Activated T-helper 1 cell treated with anti-CD3 and anti-CD28 coated beads, Interleukin-12 subunit alpha, Interleukin-12 subunit beta, Interleukin-2, Interleukin-4 antibody, amounts not matched to agents 30 ng/mL and 10 ng/mL and 1 ng/mL, durations not matched to agents 14 hours and 24 hours and 36 hours (primary cell): ENCODE measurements around the gene CCN2. TPM values are rescaled to one million over a fixed set of nuclear protein-coding genes. Genes with fewer than 3 reads are reported as not detected.

Source experiments
- DNase-seq: peaks from one replicate; pipeline ENCODE4 v3.0.0; 2021; ENCODE audit warnings: low spot score
- H3K27ac Mint-ChIP-seq: one replicate; pipeline ENCODE4 v1.8.0; 2021; ENCODE audit warnings: mild to moderate bottlenecking, mixed read lengths
- H3K27me3 Mint-ChIP-seq: one replicate; pipeline ENCODE4 v1.8.0; 2022; ENCODE audit warnings: mild to moderate bottlenecking, moderate library complexity, mixed read lengths; ENCODE audit not compliant: insufficient read depth
- H3K36me3 Mint-ChIP-seq: one replicate; pipeline ENCODE4 v1.8.0; 2021; ENCODE audit warnings: low read depth, mixed read lengths
- H3K4me1 Mint-ChIP-seq: one replicate; pipeline ENCODE4 v1.8.0; 2021; ENCODE audit warnings: low read depth, mixed read lengths
- H3K4me3 Mint-ChIP-seq: one replicate; pipeline ENCODE4 v1.8.0; 2021; ENCODE audit warnings: mild to moderate bottlenecking, moderate library complexity, mixed read lengths
- H3K9me3 Mint-ChIP-seq: one replicate; pipeline ENCODE4 v1.8.0; 2021; ENCODE audit warnings: mixed read lengths
- intact Hi-C: fragments of 100-400 bp; cut with micrococcal nuclease; formaldehyde crosslinking; loops from one replicate; pipeline ENCODE4 v1.15.1; 2024
- total RNA-seq: library from RNA; stranded (reverse); gene quantifications from 2 replicates; pipeline ENCODE4 v1.2.3, GENCODE V29; 2022

CCN2 gene
- total RNA-seq, 1 donor from 2014 or later, result not detected

- Mint-ChIP-seq H3K27ac (no peak overlapping the region), H3K27me3 (peaks cover 1% of the 10 kb centered on the region), H3K4me1 (no peaks in the 10 kb centered on the region), H3K9me3 (no peaks in the 10 kb centered on the region), H3K36me3 (no peaks in the 10 kb centered on the region), H3K4me3 (no peak overlapping the region)
- intact Hi-C loops, result no loop called here
- DNase-seq, result no peak
Measured at GRCh38 chr6:131980338-131980790, 29.2 kb upstream of the CCN2 start.

DNA sequence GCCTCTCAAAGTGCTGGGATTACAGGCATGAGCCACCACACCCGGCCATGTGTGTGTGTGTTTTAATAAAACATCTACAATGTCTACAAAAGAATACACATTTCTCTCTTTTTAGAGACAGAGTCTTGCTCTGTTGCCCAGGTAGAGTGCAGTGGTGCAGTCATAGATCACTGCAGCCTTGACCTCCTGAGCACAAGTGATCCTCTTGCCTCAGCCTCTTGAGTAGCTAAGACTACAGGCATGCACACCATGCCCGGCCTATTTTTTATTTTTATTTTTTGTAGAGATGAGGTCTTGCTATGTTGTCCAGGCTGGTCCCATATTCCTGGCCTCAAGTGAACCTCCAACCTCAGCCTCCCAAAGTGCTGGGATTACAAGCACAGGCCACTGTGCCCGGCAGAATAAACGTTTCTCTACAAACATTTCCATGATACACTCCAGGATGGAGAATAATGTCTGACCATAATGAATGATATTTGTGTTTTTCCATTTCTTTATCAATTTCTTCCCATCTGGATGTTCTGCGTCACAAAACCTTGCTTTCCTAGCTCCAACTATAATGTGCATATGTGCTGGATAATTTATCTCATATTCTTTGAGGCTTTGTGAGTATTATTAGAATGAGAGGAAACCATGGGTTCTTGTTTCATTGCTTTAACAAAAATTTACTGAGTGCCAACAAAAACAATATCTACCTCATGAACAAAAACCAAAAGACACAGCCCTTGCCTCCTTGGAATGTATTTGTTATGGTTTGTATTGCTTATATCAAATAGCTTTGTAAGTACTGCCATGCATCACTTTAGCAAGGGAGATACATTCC is 28.6 kb upstream of the CCN2 start:
- no peaks in the 10 kb centered on the region for H3K4me1 Mint-ChIP-seq
- intact Hi-C loops, result no loop called here
- no peak overlapping the region for H3K27ac Mint-ChIP-seq
- H3K27me3 Mint-ChIP-seq, result peaks cover 1% of the 10 kb centered on the region
- H3K4me3 Mint-ChIP-seq, result no peak overlapping the region
- H3K36me3 Mint-ChIP-seq, result no peaks in the 10 kb centered on the region
- DNase-seq, result no peak
- H3K9me3 Mint-ChIP-seq, result no peaks in the 10 kb centered on the region

DNA sequence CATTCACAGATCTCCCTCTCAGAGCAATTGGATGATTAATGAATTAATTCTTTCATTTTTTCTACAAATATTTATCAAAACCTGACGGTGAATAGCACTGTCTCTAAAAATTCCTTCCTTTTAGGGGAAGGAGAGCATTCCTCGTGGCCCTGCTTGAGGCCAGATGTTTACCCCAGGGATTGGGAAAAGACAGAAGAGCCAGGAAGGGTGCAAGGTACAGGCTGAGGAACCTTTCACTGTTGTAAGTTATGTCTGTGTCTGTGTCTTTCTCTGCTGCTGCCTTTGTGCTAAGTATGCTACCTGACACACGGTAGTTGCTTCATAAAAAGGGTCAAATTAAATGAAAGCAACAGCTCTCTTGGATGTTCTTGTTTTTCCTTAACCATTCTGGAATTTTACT is 27.4 kb upstream of the CCN2 start:
- Mint-ChIP-seq H3K36me3 (no peaks in the 10 kb centered on the region), H3K27ac (no peak overlapping the region), H3K9me3 (no peaks in the 10 kb centered on the region), H3K4me1 (no peaks in the 10 kb centered on the region), H3K27me3 (peaks cover 4% of the 10 kb centered on the region), H3K4me3 (no peak overlapping the region)
- intact Hi-C loops, result no loop called here
- no peak for DNase-seq

DNA sequence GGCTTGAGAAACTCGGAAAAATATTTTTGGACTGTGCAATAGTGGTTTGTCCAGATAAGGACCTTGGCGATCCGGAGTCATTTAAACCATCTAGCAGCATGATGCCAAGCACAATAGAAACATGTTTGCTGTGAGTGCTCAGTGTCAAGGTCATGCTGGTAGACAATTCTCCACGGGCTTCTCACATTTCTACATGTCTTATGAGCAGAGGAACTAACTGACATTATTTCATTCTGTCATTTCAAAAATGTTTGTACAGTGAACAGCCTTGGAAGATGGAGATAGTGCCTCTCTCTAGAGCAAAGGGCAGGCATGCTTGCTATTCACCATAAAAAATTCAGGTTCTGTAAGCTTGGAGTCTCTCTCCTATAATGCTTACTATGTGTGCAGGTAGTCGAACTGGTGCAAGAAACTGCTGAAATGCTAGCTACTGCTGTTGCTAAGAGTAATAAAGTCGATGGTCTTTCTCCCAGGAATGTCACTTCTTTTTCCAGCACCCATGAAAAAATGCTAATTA is 25.4 kb upstream of the CCN2 start:
- peaks cover 6% of the 10 kb centered on the region for H3K27me3 Mint-ChIP-seq
- no peak overlapping the region for H3K4me3 Mint-ChIP-seq
- H3K9me3 Mint-ChIP-seq, result no peaks in the 10 kb centered on the region
- H3K36me3 Mint-ChIP-seq, result no peaks in the 10 kb centered on the region
- DNase-seq, result no peak
- no peak overlapping the region for H3K27ac Mint-ChIP-seq
- H3K4me1 Mint-ChIP-seq, result no peaks in the 10 kb centered on the region
- intact Hi-C loops, result no loop called here

GRCh38 chr6:131972741-131973140 is 21.6 kb upstream of the CCN2 start:
- Mint-ChIP-seq H3K4me1 (no peaks in the 10 kb centered on the region), H3K27me3 (peaks cover 6% of the 10 kb centered on the region), H3K9me3 (no peaks in the 10 kb centered on the region), H3K4me3 (no peak overlapping the region), H3K36me3 (no peaks in the 10 kb centered on the region), H3K27ac (no peak overlapping the region)
- no peak for DNase-seq
- intact Hi-C loops, result no loop called here

- H3K27ac Mint-ChIP-seq, result no peak overlapping the region
- no peak overlapping the region for H3K4me3 Mint-ChIP-seq
- H3K9me3 Mint-ChIP-seq, result no peaks in the 10 kb centered on the region
- H3K4me1 Mint-ChIP-seq, result no peaks in the 10 kb centered on the region
- H3K36me3 Mint-ChIP-seq, result no peaks in the 10 kb centered on the region
- DNase-seq, result no peak
- intact Hi-C loops, result no loop called here
- H3K27me3 Mint-ChIP-seq, result peaks cover 7% of the 10 kb centered on the region
Measured at GRCh38 chr6:131970076-131970859, 19.1 kb upstream of the CCN2 start.

- no peak overlapping the region for H3K27ac Mint-ChIP-seq
- no peak overlapping the region for H3K4me3 Mint-ChIP-seq
- H3K36me3 Mint-ChIP-seq, result no peaks in the 10 kb centered on the region
- H3K4me1 Mint-ChIP-seq, result no peaks in the 10 kb centered on the region
- no peaks in the 10 kb centered on the region for H3K9me3 Mint-ChIP-seq
- intact Hi-C loops, result no loop called here
- peaks cover 5% of the 10 kb centered on the region for H3K27me3 Mint-ChIP-seq
- DNase-seq, result no peak
Measured at GRCh38 chr6:131968656-131969055, 17.5 kb upstream of the CCN2 start.

GRCh38 chr6:131967948-131968347 is 16.8 kb upstream of the CCN2 start:
- no peak overlapping the region for H3K4me3 Mint-ChIP-seq
- H3K4me1 Mint-ChIP-seq, result no peaks in the 10 kb centered on the region
- no peaks in the 10 kb centered on the region for H3K36me3 Mint-ChIP-seq
- H3K27ac Mint-ChIP-seq, result no peak overlapping the region
- intact Hi-C loops, result no loop called here
- no peak for DNase-seq
- H3K27me3 Mint-ChIP-seq, result peaks cover 2% of the 10 kb centered on the region
- H3K9me3 Mint-ChIP-seq, result no peaks in the 10 kb centered on the region

DNA sequence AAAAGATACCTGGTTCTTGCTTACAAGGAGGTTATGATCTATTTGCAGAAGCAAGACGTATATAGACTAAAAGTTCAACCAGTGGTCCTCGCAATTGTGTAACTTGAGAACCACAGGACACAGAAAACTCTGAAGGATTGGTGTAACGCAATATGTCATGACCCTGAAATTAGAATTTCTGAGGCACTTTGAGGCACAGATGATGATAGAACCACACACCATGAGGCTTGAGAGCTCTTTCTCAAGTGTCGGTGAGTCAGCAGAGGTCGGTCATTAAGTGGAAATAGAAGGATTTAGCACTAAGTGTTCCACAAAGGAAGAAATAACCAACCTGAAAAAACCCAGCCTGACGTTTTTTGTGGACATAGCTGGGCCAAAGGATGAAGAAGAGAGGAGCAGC is 15.3 kb upstream of the CCN2 start:
- H3K4me3 Mint-ChIP-seq, result no peak overlapping the region

GRCh38 chr6:131963063-131963462 is 11.9 kb upstream of the CCN2 start:
- no peaks in the 10 kb centered on the region for H3K4me1 Mint-ChIP-seq
- no peak overlapping the region for H3K27ac Mint-ChIP-seq
- peaks cover 2% of the 10 kb centered on the region for H3K27me3 Mint-ChIP-seq
- no peaks in the 10 kb centered on the region for H3K9me3 Mint-ChIP-seq
- intact Hi-C loops, result no loop called here
- DNase-seq, result no peak
- H3K4me3 Mint-ChIP-seq, result no peak overlapping the region
- H3K36me3 Mint-ChIP-seq, result no peaks in the 10 kb centered on the region

More for the DNA sequence above, 15.3 kb upstream of the CCN2 start:
- Mint-ChIP-seq H3K4me1 (no peaks in the 10 kb centered on the region), H3K27ac (no peak overlapping the region), H3K9me3 (no peaks in the 10 kb centered on the region), H3K27me3 (peaks cover 2% of the 10 kb centered on the region), H3K36me3 (no peaks in the 10 kb centered on the region)
- intact Hi-C loops, result no loop called here
- DNase-seq, result no peak

GRCh38 chr6:131960371-131961133 is 9.4 kb upstream of the CCN2 start:
- intact Hi-C loops, result no loop called here
- no peaks in the 10 kb centered on the region for H3K9me3 Mint-ChIP-seq
- no peak overlapping the region for H3K27ac Mint-ChIP-seq
- H3K36me3 Mint-ChIP-seq, result no peaks in the 10 kb centered on the region
- DNase-seq, result no peak
- H3K27me3 Mint-ChIP-seq, result no peaks in the 10 kb centered on the region
- no peaks in the 10 kb centered on the region for H3K4me1 Mint-ChIP-seq
- no peak overlapping the region for H3K4me3 Mint-ChIP-seq

GRCh38 chr6:131958542-131959470 is 7.6 kb upstream of the CCN2 start:
- no peaks in the 10 kb centered on the region for H3K4me1 Mint-ChIP-seq
- intact Hi-C loops, result no loop called here
- H3K27me3 Mint-ChIP-seq, result peaks cover 8% of the 10 kb centered on the region

More at GRCh38 chr6:131958542-131959470, 7.6 kb upstream of the CCN2 start:
- no peak for DNase-seq
- no peak overlapping the region for H3K27ac Mint-ChIP-seq
- no peaks in the 10 kb centered on the region for H3K36me3 Mint-ChIP-seq
- H3K9me3 Mint-ChIP-seq, result no peaks in the 10 kb centered on the region
- no peak overlapping the region for H3K4me3 Mint-ChIP-seq
